IPS DF 19.7 (cell line): ENCODE data around the gene ANLN.

Experiments
- DNase-seq: peaks from one replicate; pipeline ENCODE4 v3.0.0-alpha.2; 2013; ENCODE audit warnings: low read depth, low spot score

The ANLN gene

GRCh38 chr7:36409180-36409579 lies 19.5 kb downstream of the ANLN start:
- no peak for DNase-seq

GRCh38 chr7:36415144-36415543 lies 25.5 kb downstream of the ANLN start:
- DNase-seq = no peak

- no peak for DNase-seq
Observed at GRCh38 chr7:36416251-36416650, 26.6 kb downstream of the ANLN start.

GRCh38 chr7:36420307-36420706 lies 30.6 kb downstream of the ANLN start:
- DNase-seq = no peak

GRCh38 chr7:36422072-36422471 lies 32.4 kb downstream of the ANLN start:
- DNase-seq = no peak

GRCh38 chr7:36423633-36424032 lies 34.0 kb downstream of the ANLN start:
- DNase-seq = no peak

GRCh38 chr7:36430186-36430585 lies 40.5 kb downstream of the ANLN start:
- no peak for DNase-seq

GRCh38 chr7:36430881-36431280 lies 41.2 kb downstream of the ANLN start:
- DNase-seq = no peak

GRCh38 chr7:36438211-36438610 lies 48.5 kb downstream of the ANLN start:
- DNase-seq = no peak

- no peak for DNase-seq
Observed at GRCh38 chr7:36439624-36440023, 50.0 kb downstream of the ANLN start.

- DNase-seq = no peak
Observed at GRCh38 chr7:36440880-36441279, 51.2 kb downstream of the ANLN start.

GRCh38 chr7:36441344-36442022 lies 51.8 kb downstream of the ANLN start:
- DNase-seq = no peak

- no peak for DNase-seq
Observed at GRCh38 chr7:36448781-36449379, 59.2 kb downstream of the ANLN start.

GRCh38 chr7:36449685-36450084 lies 60.0 kb downstream of the ANLN start:
- DNase-seq = no peak

GRCh38 chr7:36453769-36454168 lies 64.1 kb downstream of the ANLN start:
- no peak for DNase-seq

GRCh38 chr7:36455646-36456045 lies 66.0 kb downstream of the ANLN start:
- DNase-seq = no peak

- DNase-seq = no peak
Observed at GRCh38 chr7:36456138-36456537, 66.5 kb downstream of the ANLN start.

- no peak for DNase-seq
Observed at GRCh38 chr7:36456548-36456947, 66.9 kb downstream of the ANLN start.

- DNase-seq = no peak
Observed at GRCh38 chr7:36459236-36459960, 69.7 kb downstream of the ANLN start.

- no peak for DNase-seq
Observed at GRCh38 chr7:36460811-36461429, 71.3 kb downstream of the ANLN start.

GRCh38 chr7:36462551-36463137 lies 73.0 kb downstream of the ANLN start:
- no peak for DNase-seq

- DNase-seq = no peak
Observed at GRCh38 chr7:36464271-36464670, 74.6 kb downstream of the ANLN start.
